Activated T-cell treated with anti-CD3 and anti-CD28 coated beads for 1 hour (primary cell): ENCODE data around the gene RAB3IL1.

Source experiments
- DNase-seq: peaks from one replicate; pipeline ENCODE4 v3.0.0-alpha.2; 2020; ENCODE audit warnings: low read depth

The RAB3IL1 gene

DNA sequence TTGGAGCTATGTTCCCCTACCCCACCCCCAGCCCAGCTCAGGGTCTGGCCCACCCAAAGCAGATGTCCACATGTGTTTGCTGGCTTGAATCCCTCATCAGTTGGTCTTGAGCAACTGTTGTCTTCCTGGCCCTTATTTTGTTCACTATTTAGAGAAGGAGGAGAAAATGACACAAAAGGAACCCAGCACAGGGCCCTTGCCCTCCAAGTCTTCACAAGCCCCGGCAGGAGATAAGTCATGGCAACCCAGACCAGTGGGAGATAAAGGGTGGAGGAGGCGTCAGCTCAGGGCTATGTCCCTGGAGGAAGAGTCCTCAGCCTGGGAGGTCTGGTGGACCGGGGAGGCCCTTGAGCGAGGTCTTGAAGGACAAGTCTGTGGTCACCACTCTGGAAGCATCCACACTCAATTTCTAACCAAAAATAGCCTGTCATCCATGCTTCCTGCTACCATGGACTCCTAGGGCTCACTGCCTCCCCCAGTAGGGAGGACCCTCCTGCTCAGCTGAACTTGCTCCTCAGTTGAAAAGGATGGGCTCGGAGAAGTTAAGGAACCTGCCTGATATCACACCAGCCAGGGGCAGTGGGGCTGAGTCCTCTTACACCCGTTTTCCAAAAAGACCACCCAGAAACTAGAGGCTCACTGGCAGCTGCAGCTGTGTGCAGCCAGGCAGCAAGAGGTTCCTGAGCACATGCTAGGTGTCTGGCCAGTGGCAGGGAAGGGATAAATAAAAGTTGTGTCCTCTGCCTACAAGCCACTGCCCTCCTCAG, 1.8 kb upstream of the RAB3IL1 start:
- no peak for DNase-seq

- no peak for DNase-seq
Measured at GRCh38 chr11:61918251-61918937, 1.0 kb upstream of the RAB3IL1 start.

- DNase-seq = no peak
Measured at GRCh38 chr11:61916737-61917333, 531 bp downstream of the RAB3IL1 start.

- no peak for DNase-seq
Measured at GRCh38 chr11:61914471-61915171, 2.7 kb downstream of the RAB3IL1 start.

- no peak for DNase-seq
Measured at GRCh38 chr11:61913699-61914395, 3.5 kb downstream of the RAB3IL1 start.

DNA sequence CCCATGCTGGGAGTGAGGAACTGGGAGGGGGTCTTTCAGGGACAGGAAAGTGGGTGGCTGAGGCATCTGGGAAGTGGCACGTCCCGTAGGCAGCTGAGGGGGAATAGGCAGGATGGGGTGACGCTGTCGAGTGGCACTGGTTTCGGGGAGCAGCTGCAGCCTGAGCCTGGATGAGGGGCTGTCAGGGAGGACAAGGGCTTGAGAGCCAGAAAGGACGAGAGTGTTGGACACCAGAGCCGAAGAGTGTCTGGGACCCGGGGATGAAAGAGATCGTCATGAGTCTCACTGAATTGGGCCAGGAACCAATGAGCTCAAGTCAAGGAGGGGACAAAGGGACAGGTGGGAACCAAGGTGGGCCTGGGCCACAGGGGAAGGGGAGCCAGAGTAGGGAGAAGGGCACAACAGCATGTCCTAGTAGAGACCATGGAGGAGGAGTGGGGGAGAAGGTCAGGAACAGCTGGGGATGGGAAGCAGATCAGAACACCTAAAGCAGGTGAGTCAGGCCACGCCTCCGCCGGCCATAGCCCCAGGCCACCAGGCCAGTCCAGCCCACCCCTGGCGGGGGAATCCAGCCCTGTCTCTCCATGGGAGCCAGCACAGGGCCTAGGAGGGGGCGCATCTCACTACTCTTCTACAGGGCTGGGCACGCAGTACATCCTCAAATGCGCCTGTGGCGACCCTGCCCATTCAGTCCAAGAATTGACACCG, 4.2 kb downstream of the RAB3IL1 start:
- no peak for DNase-seq

DNA sequence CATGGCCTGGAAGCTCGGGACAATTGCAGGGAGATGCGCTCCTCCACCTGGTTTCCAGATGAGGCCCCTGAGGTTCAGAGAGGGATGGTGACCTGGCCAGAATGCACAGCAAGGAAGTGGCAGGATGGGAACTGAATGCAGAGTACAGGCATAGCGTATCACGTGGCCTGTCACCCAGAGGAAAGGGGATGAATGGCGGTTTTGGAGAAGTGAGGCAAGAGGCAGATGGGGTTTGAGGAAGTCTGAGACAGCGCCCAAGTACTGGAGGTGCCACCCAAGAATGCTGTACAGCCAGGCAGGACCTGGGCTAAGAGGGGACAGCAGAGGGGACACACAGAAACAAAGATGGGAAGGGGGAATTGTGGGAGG, 4.9 kb downstream of the RAB3IL1 start:
- DNase-seq = no peak

- DNase-seq = no peak
Measured at GRCh38 chr11:61911701-61912529, 5.5 kb downstream of the RAB3IL1 start.

DNA sequence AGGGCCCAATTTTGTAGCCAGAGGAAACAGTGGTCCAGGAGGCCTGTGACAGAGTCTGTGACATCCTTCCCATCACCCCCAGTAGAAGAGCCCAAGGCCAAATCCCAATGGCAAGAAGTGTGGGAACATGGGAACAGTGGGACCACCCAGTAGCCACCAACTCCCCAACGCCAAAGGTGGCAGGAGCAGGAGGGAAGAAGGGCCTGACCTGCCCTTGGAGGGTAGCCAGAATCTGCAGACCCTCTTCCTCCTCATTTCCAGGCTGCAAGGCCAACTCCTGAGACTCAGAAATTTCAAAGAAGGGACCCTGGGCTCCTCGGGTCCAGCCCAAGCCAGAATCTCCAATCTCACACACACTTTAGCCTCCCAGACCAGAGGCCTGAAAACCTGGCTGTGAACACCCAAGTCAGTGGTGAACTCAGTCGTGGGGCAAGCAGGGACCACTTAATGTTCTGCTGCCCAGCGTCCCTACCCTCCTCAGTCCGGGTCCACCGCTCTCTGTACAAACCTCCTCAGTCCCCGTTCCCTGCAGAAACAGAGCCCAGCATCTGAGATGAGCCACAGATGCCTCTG, 6.2 kb downstream of the RAB3IL1 start:
- no peak for DNase-seq

GRCh38 chr11:61910187-61911127, 6.9 kb downstream of the RAB3IL1 start:
- no peak for DNase-seq

GRCh38 chr11:61908730-61909316, 8.5 kb downstream of the RAB3IL1 start:
- DNase-seq = no peak

DNA sequence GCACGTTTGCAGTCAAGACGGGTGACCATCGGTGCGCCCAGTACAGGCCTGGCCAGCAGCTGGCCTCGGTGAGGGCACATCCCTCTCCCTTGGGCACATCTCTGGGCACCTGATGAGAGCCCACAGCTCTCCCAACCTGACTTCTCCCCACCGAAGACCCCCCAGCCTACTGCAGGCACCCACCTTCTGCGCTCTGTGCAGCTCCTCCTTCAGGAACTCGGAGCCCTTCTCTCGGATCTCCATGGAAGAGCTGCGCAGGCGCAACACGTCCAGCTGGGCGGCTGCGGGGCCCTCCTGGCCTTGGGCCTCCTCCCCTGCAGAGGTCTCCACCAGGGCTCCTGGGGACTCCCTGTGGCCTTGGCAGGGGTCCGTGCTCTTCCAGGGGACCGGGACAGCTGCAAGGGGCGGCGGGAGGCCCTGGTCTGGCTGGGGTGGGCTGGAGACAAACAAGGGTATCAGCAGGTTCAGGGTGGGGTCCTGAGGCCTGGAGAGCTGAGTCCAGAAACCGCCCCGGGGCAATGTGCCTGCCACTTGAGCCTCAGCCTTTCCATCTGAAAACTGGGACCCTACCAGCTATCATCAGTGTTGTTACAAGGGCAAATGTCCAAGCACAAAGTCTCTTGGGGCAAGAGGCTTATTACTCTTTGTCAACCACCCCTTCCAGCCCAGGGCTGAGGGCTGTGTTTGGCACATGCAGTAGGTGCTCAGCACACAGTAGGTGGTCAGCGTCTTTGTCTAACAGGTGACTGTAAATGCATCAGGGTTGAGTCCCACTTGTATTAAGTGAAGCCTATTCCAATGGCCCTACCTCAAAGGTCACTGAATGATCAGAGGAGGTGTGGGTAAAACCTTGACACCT, 9.3 kb downstream of the RAB3IL1 start:
- no peak for DNase-seq

DNA sequence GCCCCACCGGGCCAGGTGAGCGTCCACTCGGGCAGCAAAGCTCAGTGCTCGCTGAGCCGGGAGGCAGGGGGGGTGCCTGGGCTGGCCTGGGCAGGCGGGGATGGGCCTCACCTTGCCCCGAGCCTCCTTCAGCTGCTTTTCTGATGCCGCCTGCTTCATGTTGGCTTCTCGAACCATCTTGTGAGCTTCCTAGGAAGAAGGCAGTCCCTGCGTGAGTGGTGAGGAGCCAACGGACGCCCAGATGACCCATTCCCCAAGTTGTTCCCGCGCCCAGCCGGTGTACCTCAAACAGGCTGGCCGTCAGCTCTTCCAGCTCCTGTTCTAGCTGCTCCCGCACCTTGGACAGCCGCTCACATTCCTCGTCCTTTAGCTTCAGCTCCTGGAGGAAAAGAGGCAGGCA, 10.1 kb downstream of the RAB3IL1 start:
- DNase-seq = no peak

- no peak for DNase-seq
Measured at GRCh38 chr11:61906522-61906909, 10.8 kb downstream of the RAB3IL1 start.

DNA sequence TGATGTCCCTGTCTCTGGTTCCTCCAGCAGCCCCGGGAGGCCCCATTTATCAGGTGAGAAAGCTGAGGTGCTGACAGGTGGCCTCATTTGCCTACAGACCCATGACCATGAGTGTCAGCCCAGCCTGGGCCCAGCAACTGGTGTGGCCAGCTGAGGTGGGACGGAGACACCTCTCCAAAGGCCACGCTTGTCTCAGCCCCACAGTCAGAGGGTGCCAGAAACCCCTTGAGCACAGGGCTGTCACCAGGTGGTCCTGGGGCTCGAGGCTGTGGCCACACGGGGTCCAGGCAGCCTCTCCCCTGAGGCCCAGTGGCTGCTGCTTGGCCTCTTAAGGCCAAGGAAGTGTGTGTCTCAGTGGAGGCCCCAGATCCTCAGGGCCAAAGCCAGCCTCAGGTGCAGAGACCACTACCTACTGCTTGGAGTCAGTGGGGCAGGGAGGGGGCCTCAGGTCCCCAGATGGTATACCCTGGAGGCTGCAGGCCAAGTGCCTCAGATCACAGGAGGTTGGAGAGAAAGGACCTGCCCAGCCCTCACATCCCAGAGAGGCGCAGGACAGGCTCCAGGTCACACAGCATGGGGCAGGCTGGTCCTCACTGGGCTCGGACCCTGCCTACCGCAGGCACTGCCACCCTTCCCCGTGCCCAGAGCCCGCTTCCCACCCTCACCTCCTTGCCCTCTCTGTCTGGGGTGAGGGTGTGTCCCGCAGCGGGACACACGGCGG, 11.4 kb downstream of the RAB3IL1 start:
- DNase-seq = no peak

- no peak for DNase-seq
Measured at GRCh38 chr11:61905067-61905696, 12.2 kb downstream of the RAB3IL1 start.
